ENCODE measurements around the gene CACNA1A. TPM values are rescaled to one million over a fixed set of nuclear protein-coding genes. Genes with fewer than 3 reads are reported as not detected.
"Not testable (repeated sequence)": the region's sequence is repeated elsewhere in the genome, so short reads cannot be mapped to it uniquely, and the experiment has no call there.

Gene CACNA1A
- total RNA-seq, 1 donor from 2014 or later: 43.0 TPM

GRCh38 chr19:13530720-13531119 lies 24.4 kb upstream of the CACNA1A start:
- Mint-ChIP-seq H3K9me3 (ENCODE audit: low read depth) (peaks cover 7% of the 10 kb centered on the region), H3K36me3 (ENCODE audit: insufficient read depth) (no peaks in the 10 kb centered on the region), H3K4me1 (ENCODE audit: low read depth) (no peaks in the 10 kb centered on the region), H3K4me3 (ENCODE audit: low read depth) (no peak overlapping the region), H3K27ac (no peak overlapping the region), H3K27me3 (peaks cover 21% of the 10 kb centered on the region)
- DNase-seq (ENCODE audit: low spot score, unreplicated experiment): no peak
- no peak for TF ChIP-seq CTCF (IDR thresholded peaks at IDR 0.05; ENCODE audit: unreplicated experiment)

- H3K4me1 Mint-ChIP-seq (ENCODE audit: low read depth); DNase-seq (ENCODE audit: low spot score, unreplicated experiment); H3K4me3 Mint-ChIP-seq (ENCODE audit: low read depth); H3K36me3 Mint-ChIP-seq (ENCODE audit: insufficient read depth); H3K27ac Mint-ChIP-seq; H3K9me3 Mint-ChIP-seq (ENCODE audit: low read depth): not testable (repeated sequence)
- H3K27me3 Mint-ChIP-seq: peaks cover 24% of the 10 kb centered on the region
Observed at GRCh38 chr19:13529721-13530120, 23.4 kb upstream of the CACNA1A start.

DNA sequence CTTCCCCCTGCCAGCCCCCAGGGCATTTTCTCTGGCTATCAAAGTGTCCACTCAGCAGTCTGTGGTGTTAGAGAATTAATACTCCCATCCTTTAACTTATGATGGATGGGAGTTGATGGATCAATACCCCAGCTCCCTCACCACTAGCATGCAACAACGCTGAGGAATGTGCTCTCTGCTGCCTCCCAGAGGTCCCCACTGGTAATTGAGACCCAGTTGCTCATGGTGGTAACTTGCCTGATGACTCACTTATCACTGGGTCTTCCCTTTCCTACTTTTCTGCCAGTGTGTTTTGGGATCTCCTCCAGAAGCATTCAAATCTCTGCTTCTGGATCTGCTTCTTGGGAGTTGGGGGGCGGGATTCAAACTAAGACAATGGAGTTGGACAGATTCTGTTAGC lies 20.3 kb upstream of the CACNA1A start:
- Mint-ChIP-seq H3K27ac (no peak overlapping the region), H3K36me3 (ENCODE audit: insufficient read depth) (no peaks in the 10 kb centered on the region), H3K4me1 (ENCODE audit: low read depth) (no peaks in the 10 kb centered on the region), H3K9me3 (ENCODE audit: low read depth) (peaks cover 7% of the 10 kb centered on the region), H3K27me3 (peaks cover 29% of the 10 kb centered on the region), H3K4me3 (ENCODE audit: low read depth) (no peak overlapping the region)
- peak; percentile 46 for TF ChIP-seq CTCF (IDR thresholded peaks at IDR 0.05; ENCODE audit: unreplicated experiment)
- no peak for DNase-seq (ENCODE audit: low spot score, unreplicated experiment)

- no peak overlapping the region for H3K27ac Mint-ChIP-seq
- DNase-seq (ENCODE audit: low spot score, unreplicated experiment): no peak
- no peaks in the 10 kb centered on the region for H3K4me1 Mint-ChIP-seq (ENCODE audit: low read depth)
- TF ChIP-seq CTCF (IDR thresholded peaks at IDR 0.05; ENCODE audit: unreplicated experiment): no peak
- H3K4me3 Mint-ChIP-seq (ENCODE audit: low read depth): no peak overlapping the region
- H3K27me3 Mint-ChIP-seq: peaks cover 40% of the 10 kb centered on the region
- H3K9me3 Mint-ChIP-seq (ENCODE audit: low read depth): peaks cover 17% of the 10 kb centered on the region
- no peaks in the 10 kb centered on the region for H3K36me3 Mint-ChIP-seq (ENCODE audit: insufficient read depth)
Observed at GRCh38 chr19:13521066-13521465, 14.8 kb upstream of the CACNA1A start.

- no peak overlapping the region for H3K27ac Mint-ChIP-seq
- peaks cover 3% of the 10 kb centered on the region for H3K4me1 Mint-ChIP-seq (ENCODE audit: low read depth)
- no peaks in the 10 kb centered on the region for H3K36me3 Mint-ChIP-seq (ENCODE audit: insufficient read depth)
- H3K9me3 Mint-ChIP-seq (ENCODE audit: low read depth): no peaks in the 10 kb centered on the region
- no peak overlapping the region for H3K4me3 Mint-ChIP-seq (ENCODE audit: low read depth)
- H3K27me3 Mint-ChIP-seq: peaks cover 70% of the 10 kb centered on the region
- DNase-seq (ENCODE audit: low spot score, unreplicated experiment): no peak
- TF ChIP-seq CTCF (IDR thresholded peaks at IDR 0.05; ENCODE audit: unreplicated experiment): no peak
Observed at GRCh38 chr19:13511947-13512346, 5.7 kb upstream of the CACNA1A start.

GRCh38 chr19:13507053-13507611 lies 853 bp upstream of the CACNA1A start:
- H3K27me3 Mint-ChIP-seq: peaks cover 86% of the 10 kb centered on the region

More at GRCh38 chr19:13507053-13507611, 853 bp upstream of the CACNA1A start:
- DNase-seq (ENCODE audit: low spot score, unreplicated experiment): no peak
- Mint-ChIP-seq H3K27ac (no peak overlapping the region), H3K4me1 (ENCODE audit: low read depth) (peaks cover 3% of the 10 kb centered on the region), H3K9me3 (ENCODE audit: low read depth) (no peaks in the 10 kb centered on the region), H3K4me3 (ENCODE audit: low read depth) (no peak overlapping the region), H3K36me3 (ENCODE audit: insufficient read depth) (no peaks in the 10 kb centered on the region)
- no peak for TF ChIP-seq CTCF (IDR thresholded peaks at IDR 0.05; ENCODE audit: unreplicated experiment)

Data from progenitor cell of endocrine pancreas (in vitro differentiated cells).